Hypothalamus (tissue), 51 donors: ENCODE results near the gene DNAJC8.

ENCODE experiments used
- DNase-seq, 51 donors: peaks; one replicate each; lab custom pipeline; 2025; lab: John Stamatoyannopoulos, UW

Gene DNAJC8

DNA sequence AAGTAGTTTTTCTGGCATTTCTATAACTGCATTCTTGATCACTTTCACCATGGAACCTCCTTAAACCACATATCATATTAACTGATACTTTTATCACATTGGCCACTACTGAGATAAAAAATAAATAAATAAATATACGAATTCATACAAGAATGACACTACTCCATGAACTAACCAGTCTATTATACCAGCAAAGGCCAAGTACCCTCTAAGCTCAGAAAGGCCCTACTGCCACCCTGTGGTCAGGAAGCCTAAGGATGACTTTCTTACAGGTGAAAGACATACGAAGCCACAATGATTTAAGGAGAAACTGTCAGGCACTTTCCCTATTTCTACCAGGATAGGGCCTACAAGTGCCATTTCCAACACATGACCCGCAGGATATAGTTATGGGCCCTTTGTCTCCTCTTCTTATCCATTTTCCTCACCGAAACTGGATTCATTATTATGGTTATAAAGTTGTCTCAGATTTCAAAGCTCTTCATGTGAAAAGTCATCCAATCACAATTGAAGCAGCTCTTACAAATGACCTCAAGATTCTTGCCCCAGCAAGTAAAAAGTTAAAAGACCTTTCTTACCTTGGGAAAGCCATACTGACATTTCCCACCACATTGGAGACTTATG is 23.9 kb downstream of the DNAJC8 start:
- peak in 34 of 51 donors; percentile 2 to 75 (median 31) for DNase-seq

DNA sequence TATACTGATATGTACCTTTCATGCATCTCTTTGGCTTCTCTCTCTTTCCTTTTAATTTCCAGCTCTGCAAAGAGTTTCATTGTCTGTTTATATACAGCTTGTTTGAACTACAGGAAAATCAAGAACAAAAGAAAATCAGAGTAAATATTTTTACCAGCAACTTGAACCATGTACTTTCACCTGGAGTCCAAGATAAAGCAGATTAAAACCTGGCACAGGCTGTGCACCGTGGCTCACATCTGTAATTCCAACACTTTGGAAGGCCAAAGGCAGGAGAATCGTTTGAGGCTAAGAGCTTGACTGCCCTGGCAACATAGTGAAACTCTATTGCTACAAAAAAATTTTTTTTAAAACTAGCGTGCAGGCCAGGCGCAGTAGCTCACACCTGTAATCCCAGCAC is 27.6 kb downstream of the DNAJC8 start:
- no peak for DNase-seq

DNA sequence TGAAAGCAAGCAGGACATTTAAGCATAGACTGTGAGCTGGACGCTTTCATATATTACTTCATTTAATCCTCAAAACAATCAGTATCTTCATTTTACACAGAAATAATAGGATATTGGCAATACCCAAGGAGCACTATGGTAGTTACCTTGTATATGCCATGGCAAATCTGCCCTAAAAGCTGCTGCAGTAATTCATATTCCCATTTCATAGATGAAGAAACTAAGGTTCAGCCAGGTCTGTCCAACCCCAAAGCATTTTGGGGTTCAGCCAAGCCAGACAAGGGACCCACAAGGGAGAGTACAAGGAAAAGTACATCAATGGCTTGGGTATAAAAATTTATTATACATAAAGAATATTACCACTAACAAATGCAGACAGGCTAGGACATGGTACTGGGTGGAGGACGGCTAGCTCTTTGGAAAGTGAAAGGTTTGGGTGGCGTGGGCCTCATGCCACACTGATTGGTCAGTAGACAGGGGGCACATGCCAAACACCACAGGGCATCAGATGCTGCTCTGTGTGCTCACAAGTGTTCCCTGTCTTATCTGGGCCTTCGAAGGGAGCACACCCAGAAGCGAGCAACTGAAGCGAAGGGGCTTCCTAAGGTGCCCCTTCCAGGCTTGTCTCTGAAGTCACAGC is 32.5 kb downstream of the DNAJC8 start:
- DNase-seq: no peak

DNA sequence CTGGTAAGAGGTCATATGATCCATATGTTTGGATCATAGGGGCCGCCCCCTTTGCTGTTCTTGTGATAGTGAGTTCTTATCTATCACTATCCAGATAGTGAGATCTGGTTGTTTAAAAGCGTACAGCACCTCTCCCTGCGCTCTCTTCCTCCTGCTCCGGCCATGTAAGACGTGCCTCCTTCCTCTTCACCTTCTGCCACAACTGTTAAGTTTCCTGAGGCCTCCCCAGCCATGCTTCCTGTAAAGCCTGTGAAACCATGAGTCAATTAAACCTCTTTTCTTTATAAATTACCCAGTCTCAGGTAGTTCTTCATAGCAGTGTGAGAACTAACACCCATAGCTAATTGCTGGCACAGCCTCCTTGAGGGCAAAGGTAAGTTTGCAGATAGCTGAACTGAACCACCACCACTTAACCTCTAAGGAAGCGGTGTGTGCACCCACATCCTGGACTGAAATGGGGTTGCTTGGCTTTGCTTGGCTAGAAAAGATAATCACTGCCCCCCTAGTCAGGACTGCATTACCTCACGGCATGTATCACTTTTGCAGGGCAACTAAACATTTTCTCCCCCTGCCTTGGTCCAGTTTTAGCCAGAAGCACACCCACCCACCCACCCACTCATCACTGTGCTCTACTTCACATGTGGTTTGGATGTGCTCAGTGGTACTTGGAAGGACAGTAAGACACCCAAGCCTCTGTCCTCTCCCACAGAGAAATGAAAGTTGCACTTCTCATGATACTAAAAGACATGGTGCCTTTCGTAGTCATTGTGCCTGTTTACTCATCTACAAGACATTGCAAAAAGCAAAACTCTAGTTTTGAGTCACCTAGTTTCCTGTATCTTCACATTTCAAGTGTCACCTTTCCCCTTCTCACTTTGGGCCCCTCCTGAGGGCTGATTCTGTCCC is 33.2 kb downstream of the DNAJC8 start:
- no peak for DNase-seq

DNA sequence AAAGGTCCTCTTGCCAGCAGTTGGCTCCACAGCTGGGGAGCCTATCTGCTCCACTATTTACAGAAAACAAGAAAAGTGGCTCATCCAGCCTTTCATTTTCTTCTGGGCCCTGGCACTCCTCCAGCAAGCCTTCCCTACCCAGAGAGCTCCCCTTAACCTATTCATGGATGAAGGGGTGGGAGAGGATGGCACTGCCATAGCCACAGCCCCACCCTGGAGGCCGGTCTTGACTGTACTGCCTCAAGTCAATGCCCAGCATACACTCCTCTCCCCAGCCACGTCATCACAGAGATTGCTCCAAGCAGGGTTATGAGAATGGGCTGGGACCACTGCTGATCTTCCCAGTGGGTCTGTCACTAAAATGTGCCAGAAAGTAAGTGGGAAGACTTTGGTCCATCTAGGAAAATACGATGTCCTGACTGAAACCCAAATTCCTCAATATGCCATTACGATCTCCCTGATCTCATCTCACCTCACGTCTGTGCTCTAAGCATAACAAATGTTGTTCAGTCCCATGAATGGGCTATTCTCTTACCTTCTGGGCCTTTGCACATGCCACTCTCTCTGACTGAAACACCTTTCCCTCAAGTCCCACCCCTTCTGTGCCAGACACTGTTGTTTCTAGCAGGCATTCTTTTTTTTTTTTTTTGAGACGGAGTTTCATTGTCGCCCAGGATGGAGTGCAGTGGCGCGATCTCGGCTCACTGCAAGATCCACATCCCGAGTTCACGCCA is 35.0 kb downstream of the DNAJC8 start:
- DNase-seq: no peak

DNA sequence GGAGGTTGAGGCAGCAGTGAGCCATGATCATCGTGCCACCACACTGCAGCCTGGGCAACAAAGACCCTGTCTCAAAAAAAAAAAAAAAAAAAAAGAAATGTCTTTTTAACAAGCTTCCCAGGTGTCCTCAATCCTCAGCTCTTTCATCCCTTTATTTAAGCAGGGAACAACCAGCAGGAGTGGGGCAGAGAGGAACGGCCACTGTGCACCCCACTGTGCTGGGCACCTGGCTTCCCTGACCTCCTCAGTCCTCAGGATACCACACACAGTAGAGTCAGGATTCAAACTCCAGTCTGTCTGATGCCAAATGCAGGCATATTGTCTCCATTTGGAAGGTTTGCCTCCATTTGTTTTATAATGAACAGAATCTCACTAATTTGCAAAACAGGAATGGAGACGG is 36.5 kb downstream of the DNAJC8 start:
- no peak for DNase-seq

DNA sequence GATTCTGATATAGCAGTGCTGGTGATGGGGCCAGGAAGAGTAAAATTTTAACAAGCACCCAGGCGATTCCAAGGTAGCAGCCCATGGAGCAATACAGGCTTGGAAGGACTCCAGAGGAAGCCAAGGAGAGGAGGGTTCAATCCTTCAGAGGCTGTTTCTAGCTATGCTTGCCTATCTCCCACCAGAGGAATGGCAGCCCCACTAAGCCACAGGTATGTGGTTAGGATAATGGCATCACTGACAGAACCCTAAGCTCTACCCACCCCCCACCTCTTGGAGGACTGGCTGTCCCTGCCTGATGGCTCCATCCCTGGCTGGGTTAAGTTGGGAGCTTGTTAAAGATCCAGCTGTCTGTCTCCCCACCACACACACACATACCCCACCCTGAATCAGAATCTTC is 37.0 kb downstream of the DNAJC8 start:
- no peak for DNase-seq

DNA sequence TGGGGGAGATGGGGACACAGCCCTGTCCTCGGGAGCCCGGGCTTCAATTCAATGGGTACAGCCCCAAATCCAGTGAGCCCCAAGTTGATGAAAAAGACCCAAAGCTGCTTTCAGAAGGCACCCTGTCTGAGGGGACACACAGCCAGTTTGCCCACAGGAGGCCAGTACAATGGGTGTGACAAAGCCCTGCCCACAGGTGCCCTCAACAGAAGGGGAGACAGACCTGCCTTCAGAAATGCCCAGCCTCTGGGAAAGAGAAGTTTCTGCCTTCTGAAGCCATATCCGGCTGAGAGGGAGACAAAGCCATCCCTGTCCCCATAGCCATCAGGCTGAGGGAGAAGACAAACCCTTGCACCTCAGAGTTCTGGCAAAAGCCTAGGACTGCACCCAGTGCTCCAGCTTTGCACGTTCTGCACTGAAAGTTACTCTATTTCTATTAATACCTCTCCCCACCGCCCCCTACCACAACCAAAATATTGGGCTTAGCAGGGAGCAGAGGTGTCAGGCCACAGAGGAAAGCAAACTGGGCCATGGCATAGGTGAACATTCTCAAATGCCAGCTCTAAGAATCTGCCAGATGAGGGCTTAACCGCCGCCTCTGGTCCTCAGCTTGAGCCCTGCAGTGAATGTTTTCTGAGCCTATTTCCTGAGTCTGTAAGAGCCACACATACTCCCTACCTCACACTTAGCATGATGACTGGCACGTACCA is 38.3 kb downstream of the DNAJC8 start:
- no peak for DNase-seq

DNA sequence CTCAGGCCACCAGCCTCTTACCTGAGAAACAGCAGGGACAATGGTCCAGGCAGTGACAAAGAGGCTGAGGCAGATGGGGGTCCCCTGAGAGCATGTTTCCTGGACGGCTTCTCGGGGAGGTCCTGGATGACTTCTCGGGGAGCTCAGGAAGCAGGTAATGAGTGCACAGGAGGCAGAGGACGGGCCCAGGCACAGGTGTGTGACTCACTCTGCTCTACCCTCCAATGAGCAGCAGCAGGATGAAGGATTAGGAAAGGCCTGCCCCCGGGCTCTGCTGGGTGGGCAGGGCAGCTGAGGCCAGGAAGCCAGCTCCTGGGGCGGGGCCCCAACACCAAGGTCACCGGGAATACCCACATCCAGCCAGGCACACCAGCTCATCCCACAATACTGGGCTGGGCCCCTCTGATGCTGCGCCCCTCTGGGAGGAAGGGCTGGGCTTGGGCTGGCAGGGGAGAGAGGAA is 39.1 kb downstream of the DNAJC8 start:
- DNase-seq: no peak

DNA sequence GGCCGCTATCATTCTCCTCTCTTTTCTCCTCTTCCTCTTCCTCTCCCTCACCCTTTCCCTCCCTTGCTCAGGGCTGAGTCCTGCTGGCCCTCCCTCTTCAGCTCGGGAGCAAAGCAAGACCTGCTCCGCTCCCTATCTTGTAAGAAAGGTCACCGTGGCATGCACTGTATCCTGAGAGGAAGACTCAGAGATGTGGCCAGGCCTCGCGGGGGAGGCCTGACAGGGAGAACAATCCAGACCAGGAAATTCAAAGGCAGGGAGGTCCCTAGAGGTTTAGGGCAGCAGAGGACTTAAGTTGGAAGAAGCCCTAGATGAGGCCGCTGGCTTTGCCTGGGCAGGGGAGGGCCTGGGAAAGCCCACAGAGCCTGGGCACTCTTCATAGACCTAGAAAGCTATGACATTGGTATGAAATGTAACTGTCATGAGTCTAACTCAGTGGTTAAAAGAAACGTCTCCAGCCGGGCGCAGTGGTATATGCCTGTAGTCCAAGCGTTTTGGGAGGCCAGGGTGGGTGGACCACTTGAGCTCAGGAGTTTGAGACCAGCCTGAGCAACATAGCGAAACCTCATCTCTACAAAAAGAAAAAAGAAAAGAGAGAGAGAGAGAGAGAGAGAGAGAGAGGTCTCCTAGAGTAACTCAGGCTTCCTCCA is 41.7 kb downstream of the DNAJC8 start:
- no peak for DNase-seq

DNA sequence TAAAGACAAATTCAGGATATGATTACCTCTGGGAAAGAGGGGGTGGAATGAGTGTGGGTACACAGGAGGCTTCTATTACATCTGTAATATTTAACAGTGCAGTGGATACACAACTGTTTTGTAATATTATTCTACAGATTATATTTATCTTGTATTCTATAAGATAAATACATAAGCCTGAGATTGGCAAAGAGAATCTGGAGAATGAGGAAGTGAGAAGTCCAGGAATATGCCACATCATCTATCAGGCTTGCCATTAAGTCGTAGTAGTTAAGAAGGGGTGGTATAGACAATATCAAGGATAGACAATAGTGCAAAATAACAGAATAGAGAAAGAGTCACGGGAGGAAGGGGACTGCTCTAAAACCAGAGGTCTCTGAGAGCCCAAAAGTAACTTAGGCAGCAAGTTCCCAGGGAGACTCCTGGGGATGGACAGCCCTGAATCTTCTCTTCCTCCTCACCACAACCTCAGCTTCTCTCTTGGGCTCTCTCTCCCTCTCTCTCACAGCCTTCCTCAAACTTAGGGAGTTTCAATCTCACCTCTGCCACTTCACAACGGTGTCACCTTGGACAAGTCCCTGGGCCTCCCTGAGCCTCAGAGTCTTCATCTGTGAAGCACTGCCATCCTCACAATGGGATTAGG is 42.4 kb downstream of the DNAJC8 start:
- DNase-seq: no peak

DNA sequence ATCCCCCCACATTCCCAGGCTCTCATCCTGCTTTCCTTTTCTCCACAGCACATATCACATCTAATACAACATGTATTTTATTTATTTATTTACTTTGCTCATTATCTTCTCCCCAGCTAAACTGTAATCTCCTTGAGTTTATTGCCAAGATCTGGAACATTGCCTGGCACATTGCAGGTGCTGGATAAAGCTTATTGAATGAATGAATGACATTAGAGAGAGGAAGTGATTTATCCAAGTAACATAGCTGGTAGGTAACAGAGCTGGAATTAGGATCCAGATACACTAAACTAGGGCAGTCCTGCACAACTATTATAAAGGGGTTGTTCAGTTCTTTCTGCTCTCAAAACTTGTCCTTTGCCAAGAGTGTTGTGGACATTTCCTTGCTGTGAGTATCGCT is 47.8 kb downstream of the DNAJC8 start:
- no peak for DNase-seq

DNA sequence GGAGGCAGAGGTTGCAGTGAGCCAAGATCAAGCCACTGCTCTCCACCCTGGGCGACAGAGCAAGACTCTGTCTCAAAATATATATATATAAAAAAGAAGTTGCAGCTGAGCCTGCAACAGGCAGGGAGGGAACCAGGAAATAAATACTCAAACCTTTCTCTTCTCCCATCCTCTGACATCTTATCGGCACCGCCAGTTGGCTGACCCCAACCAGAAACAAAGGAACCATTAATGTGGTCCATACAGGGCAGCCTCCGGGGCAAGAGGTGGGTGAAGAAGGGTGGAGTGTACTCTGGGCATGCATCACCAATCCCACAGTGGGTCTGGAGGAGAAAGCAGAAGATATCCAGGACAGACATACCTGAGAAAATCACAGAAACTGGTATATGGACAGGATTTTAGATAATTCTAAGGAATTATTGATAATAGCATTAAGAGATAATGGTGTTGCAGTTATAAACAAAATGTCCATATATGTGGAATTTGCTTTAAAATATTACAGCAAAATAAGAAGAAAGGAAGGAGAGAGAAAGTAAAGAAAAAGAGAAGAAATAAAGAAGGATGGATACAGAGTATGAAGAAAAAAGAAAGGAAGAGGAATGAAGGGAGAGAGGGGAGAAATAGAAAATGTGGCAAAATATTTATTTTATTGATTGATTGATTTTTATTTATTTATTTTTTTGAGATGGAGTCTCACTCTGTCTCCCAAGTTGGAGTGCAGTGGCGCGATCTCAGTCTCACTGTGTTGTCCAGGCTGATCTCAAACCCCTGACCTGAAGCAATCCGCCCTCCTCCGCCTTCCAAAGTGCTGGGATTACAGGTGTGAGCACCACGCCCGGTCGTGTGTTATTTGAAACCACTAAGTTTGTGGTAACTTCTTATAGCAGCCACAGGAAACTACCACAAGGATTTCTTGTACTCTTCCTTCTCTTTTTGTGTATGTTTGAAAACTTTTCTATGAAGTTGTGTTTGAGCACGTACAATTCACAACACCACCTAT is 52.2 kb downstream of the DNAJC8 start:
- DNase-seq: no peak

DNA sequence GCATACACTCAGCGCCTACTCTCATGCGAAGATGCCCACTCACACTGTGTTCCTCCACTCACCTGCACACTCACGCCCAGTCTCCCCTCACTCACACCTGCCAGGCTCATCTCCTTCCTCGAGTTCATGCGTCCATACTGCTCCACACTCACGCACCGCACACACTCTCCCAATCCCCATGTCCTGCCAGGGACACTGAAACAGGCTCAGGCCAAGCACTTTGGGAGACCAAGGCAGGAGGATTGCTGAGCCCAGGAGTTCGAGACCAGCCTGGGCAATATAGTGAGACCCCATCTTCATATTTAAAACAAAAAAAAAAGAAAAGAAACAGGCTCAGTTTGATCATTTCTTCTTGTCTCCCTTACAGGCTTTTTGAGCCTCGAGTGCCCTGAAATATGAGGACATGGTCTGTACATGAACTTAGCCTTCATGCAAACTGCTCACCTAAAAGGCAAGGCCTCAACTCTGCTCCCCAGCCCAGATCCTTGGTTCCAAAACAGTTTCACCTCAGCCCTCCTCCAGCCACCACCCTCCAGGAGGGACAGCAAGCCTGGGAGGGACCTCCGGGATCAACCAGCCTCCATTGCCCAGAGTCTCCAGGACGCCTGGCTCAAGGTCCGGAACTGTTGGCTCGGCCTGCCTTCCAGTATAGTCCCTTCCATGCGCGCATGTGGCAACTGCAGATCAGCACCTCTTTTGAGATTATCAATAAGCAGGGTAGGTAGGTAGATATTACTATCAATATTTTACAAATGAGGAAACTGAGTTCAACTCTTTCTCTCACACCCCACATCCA is 53.9 kb downstream of the DNAJC8 start:
- no peak for DNase-seq

DNA sequence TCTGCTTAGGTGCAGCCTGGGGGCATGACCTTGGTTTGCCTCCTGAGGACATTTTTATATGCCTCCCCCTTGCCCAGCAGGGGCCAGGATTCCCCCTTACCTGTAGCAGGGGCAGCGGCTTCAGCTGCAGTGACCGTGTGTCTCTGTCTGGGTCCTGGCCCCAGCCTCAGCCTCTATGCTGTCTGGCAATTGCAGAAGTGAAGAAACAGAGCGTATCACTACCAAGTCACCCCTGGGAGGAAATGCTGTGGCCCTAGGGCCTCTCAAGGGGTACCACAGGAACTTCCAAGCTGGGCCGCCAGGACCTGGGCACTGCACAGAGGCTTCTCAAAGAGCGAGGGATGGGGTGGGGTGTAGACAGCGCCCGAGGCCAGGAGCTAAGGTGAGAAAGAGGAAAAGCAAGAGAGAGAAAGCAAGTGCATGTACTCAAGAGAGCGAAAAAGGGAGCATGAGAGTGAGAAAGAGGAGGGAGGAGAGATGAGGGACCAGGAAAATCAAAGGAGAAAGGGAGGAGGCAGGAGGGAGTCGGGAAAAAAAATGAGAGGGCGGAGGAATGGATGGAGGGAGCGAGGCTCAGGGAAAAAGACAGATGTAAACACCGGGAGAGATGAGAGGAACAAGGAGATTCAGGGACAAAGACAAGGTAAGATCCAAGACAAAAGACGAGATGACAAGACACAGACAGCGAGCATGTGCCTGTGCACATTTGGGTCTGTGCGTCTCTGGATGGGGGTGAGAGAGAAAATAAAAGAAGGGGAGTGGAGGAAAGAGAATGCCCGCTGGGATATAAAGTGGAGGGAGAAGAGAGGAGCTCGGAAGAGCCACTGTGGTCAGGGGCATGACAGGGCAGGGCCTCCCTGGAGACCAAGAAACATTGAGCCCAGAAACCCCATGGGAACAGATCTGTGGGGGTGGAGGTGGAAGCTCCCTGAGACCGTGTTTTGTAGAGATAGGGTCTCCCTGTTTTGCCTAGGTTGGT is 56.0 kb downstream of the DNAJC8 start, which contains the start of gene PTAFR:
PTAFR (minus strand) TSS at position 199 of the 979 bp plus-strand sequence. CDS start 25,669 bp downstream, outside the sequence.
- peak in 1 of 51 donors; percentile 22 for DNase-seq
